Chondrocyte (in vitro differentiated cells): ENCODE data around the gene NINJ2. TPM values are rescaled to one million over a fixed set of nuclear protein-coding genes. Genes with fewer than 3 reads are reported as not detected.

Experiments used
- DNase-seq: peaks from one replicate; pipeline ENCODE4 v3.0.0; 2021; ENCODE audit warnings: mixed read lengths, low spot score
- H3K27ac Mint-ChIP-seq: one replicate; pipeline ENCODE4 v1.8.0; 2021; ENCODE audit warnings: mild to moderate bottlenecking, moderate library complexity, mixed read lengths; ENCODE audit not compliant: unreplicated experiment
- H3K27me3 Mint-ChIP-seq: 2 replicates; pipeline ENCODE4 v1.8.0; 2021; ENCODE audit warnings: low read depth, mixed read lengths
- H3K36me3 Mint-ChIP-seq: 2 replicates; pipeline ENCODE4 v1.8.0; 2021; ENCODE audit warnings: low read depth, mixed read lengths
- H3K4me1 Mint-ChIP-seq: 2 replicates; pipeline ENCODE4 v1.8.0; 2021; ENCODE audit warnings: low read depth, mild to moderate bottlenecking, mixed read lengths
- H3K4me3 Mint-ChIP-seq: one replicate; pipeline ENCODE4 v1.8.0; 2021; ENCODE audit warnings: mild to moderate bottlenecking, moderate library complexity, mixed read lengths; ENCODE audit not compliant: unreplicated experiment
- H3K9me3 Mint-ChIP-seq: 2 replicates; pipeline ENCODE4 v1.8.0; 2021; ENCODE audit warnings: low read depth, mixed read lengths
- CTCF ChIP-seq: fragments of 200-600 bp; sonication (generic); IDR thresholded peaks from 2 replicates; pipeline ENCODE4 v1.5.0; 2021; ENCODE audit warnings: antibody characterized with exemption, mild to moderate bottlenecking, moderate library complexity
- total RNA-seq: library from RNA; stranded (reverse); gene quantifications from 3 replicates; pipeline ENCODE4 v1.2.1, GENCODE V29; 2021

NINJ2 gene
- total RNA-seq, 1 donor from 2014 or later: 2.1 TPM

GRCh38 chr12:543114-543451 is 120.2 kb downstream of the NINJ2 start:
- no peak overlapping the region for H3K27ac Mint-ChIP-seq
- no peak overlapping the region for H3K4me3 Mint-ChIP-seq
- no peak for TF ChIP-seq CTCF
- no peak for DNase-seq
- H3K9me3 Mint-ChIP-seq: no peaks in the 10 kb centered on the region
- no peaks in the 10 kb centered on the region for H3K36me3 Mint-ChIP-seq
- peaks cover 24% of the 10 kb centered on the region for H3K4me1 Mint-ChIP-seq
- peaks cover 13% of the 10 kb centered on the region for H3K27me3 Mint-ChIP-seq

GRCh38 chr12:542395-543113 is 120.7 kb downstream of the NINJ2 start:
- DNase-seq: no peak

GRCh38 chr12:541676-542324 is 121.4 kb downstream of the NINJ2 start:
- peaks cover 13% of the 10 kb centered on the region for H3K27me3 Mint-ChIP-seq
- H3K4me3 Mint-ChIP-seq: no peak overlapping the region
- peaks cover 21% of the 10 kb centered on the region for H3K4me1 Mint-ChIP-seq
- DNase-seq: no peak
- no peak overlapping the region for H3K27ac Mint-ChIP-seq
- TF ChIP-seq CTCF: no peak
- H3K36me3 Mint-ChIP-seq: no peaks in the 10 kb centered on the region
- H3K9me3 Mint-ChIP-seq: no peaks in the 10 kb centered on the region

More at GRCh38 chr12:542395-543113, 120.7 kb downstream of the NINJ2 start:
- Mint-ChIP-seq H3K36me3 (no peaks in the 10 kb centered on the region), H3K27ac (no peak overlapping the region), H3K9me3 (no peaks in the 10 kb centered on the region), H3K4me3 (no peak overlapping the region), H3K4me1 (peaks cover 24% of the 10 kb centered on the region), H3K27me3 (peaks cover 13% of the 10 kb centered on the region)
- no peak for TF ChIP-seq CTCF

GRCh38 chr12:539540-540310 is 123.5 kb downstream of the NINJ2 start:
- Mint-ChIP-seq H3K4me3 (no peak overlapping the region), H3K9me3 (no peaks in the 10 kb centered on the region), H3K4me1 (peaks cover 21% of the 10 kb centered on the region), H3K27me3 (peaks cover 8% of the 10 kb centered on the region), H3K27ac (peak overlapping the region; percentile 68), H3K36me3 (no peaks in the 10 kb centered on the region)
- peak; percentile 30 for TF ChIP-seq CTCF
- no peak for DNase-seq
